ENCODE data around the gene SUB1.

- TF ChIP-seq CTCF (conservative IDR thresholded peaks at IDR 0.05; ENCODE audit: low read depth, low read length): no peak
- TF ChIP-seq EZH2 (IDR thresholded peaks at IDR 0.05; ENCODE audit: borderline replicate concordance, low read depth, low read length, poor library complexity, severe bottlenecking): no peak
These were observed 42.1 kb upstream of the SUB1 start for GRCh38 chr5:32543291-32543690.

Data from A673 (cell line).